HCT116 (cell line): Measurements from ENCODE around the gene BTBD9. TPM values are rescaled to one million over a fixed set of nuclear protein-coding genes. Genes with fewer than 3 reads are reported as not detected.

Source experiments
- ATAC-seq: fragments of 200-7000 bp; cut with Tn5 transposase; 2 replicates; pipeline ENCODE4 v1.9.1; 2020; ENCODE audit warnings: mild to moderate bottlenecking, moderate library complexity
- BruUV-seq: library from RNA; stranded (reverse); fragments of 400-500 nt; replicated peaks from 2 replicates; lab custom pipeline; 2021; lab: Mats Ljungman, UMichigan
- CTCF ChIA-PET: fragments of 300-600 bp; sonication (Branson Sonifier 250); formaldehyde crosslinking; loops from one replicate; lab custom pipeline; 2021; ENCODE audit warnings: antibody characterized with exemption; lab: Charles Lee
- POLR2A ChIA-PET: fragments of 300-600, 350-600 bp; sonication (Branson Sonifier 250); formaldehyde crosslinking; loops from one replicate; lab custom pipeline; 2021; ENCODE audit warnings: antibody characterized with exemption; lab: Charles Lee
- RAD21 ChIA-PET, 2 experiments: fragments of 300-600 bp; sonication (Branson Sonifier 250); formaldehyde crosslinking; loops; one replicate each; lab custom pipeline; 2023; ENCODE audit warnings: low total read pairs in 2 of 2; ENCODE audit not compliant: uncharacterized antibody in 2 of 2, unreplicated experiment in 2 of 2, low non-redundant PET in 1 of 2; lab: Charles Lee
- DNase-seq: peaks from one replicate; pipeline ENCODE4 v3.0.0-alpha.2; 2010; ENCODE audit warnings: low read depth, low spot score
- H2AFZ ChIP-seq: fragments of 200-600 bp; shearing (Covaris generic), sonication (generic); 2 replicates; pipeline ENCODE4 v1.6.1; 2017; ENCODE audit warnings: low read depth, mixed run types, mixed read lengths, antibody characterized with exemption, low read length; ENCODE audit not compliant: poor library complexity, severe bottlenecking
- H3K27ac ChIP-seq: 2 replicates; pipeline ENCODE4 v1.5.1; 2012; ENCODE audit warnings: low read depth, low read length
- H3K27me3 ChIP-seq: fragments of 200-600 bp; sonication (generic); 2 replicates; pipeline ENCODE4 v1.6.1; 2016; ENCODE audit warnings: mixed run types, low read length, mixed read lengths; ENCODE audit not compliant: insufficient read depth
- H3K36me3 ChIP-seq, 2 experiments: fragments of 200-500 bp in 1 of 2; fragments of 200-600 bp in 1 of 2; sonication (Bioruptor generic) in 1 of 2; sonication (generic) in 1 of 2; 2 replicates each; pipeline versions ENCODE4 v1.5.1 to v1.6.1; 2014 to 2016; ENCODE audit warnings: low read length in 2 of 2, inconsistent platforms in 1 of 2, mixed read lengths in 1 of 2, mixed run types in 1 of 2; ENCODE audit not compliant: insufficient read depth in 2 of 2, control insufficient read depth in 1 of 2
- H3K4me1 ChIP-seq, 2 experiments: fragments of 200-600 bp in 1 of 2; sonication (generic) in 1 of 2; 2 replicates each; pipeline versions ENCODE4 v1.5.1 to v1.6.1; 2012 to 2017; ENCODE audit warnings: low read length in 2 of 2, inconsistent platforms in 1 of 2, mild to moderate bottlenecking in 1 of 2, mixed read lengths in 1 of 2, mixed run types in 1 of 2, moderate library complexity in 1 of 2; ENCODE audit not compliant: insufficient read depth in 2 of 2, control insufficient read depth in 1 of 2
- H3K4me2 ChIP-seq: fragments of 200-600 bp; sonication (generic); 2 replicates; pipeline ENCODE4 v1.6.1; 2017; ENCODE audit warnings: mixed run types, low read length, mixed read lengths
- H3K4me3 ChIP-seq, 2 experiments: fragments of 200-600 bp in 1 of 2; sonication (generic) in 1 of 2; replicated peaks in 1 of 2; 2 replicates each; pipeline ENCODE4 v1.5.1; 2011 to 2016; ENCODE audit warnings: low read length in 2 of 2, control low read depth in 1 of 2, low read depth in 1 of 2, mild to moderate bottlenecking in 1 of 2, mixed read lengths in 1 of 2, mixed run types in 1 of 2
- H3K79me2 ChIP-seq: fragments of 200-600 bp; sonication (generic); 2 replicates; pipeline ENCODE4 v1.6.1; 2017; ENCODE audit warnings: mild to moderate bottlenecking, mixed run types, low read length, moderate library complexity, mixed read lengths; ENCODE audit not compliant: insufficient read depth
- H3K9ac ChIP-seq: fragments of 200-600 bp; sonication (generic); 2 replicates; pipeline ENCODE4 v1.6.1; 2016; ENCODE audit warnings: low read length, mixed read lengths
- H3K9me2 ChIP-seq: fragments of 200-600 bp; sonication (generic), shearing (Covaris generic); 2 replicates; pipeline ENCODE4 v1.6.1; 2017; ENCODE audit warnings: mixed run types, mild to moderate bottlenecking, moderate library complexity; ENCODE audit not compliant: insufficient read depth
- H3K9me3 ChIP-seq, 2 experiments: fragments of 200-500 bp in 1 of 2; fragments of 200-600 bp in 1 of 2; sonication (Bioruptor generic) in 1 of 2; sonication (generic) in 1 of 2; 2 replicates each; pipeline ENCODE4 v1.6.1; 2014 to 2017; ENCODE audit warnings: low read length in 2 of 2, mixed read lengths in 2 of 2, inconsistent platforms in 1 of 2, low read depth in 1 of 2, mild to moderate bottlenecking in 1 of 2, mixed run types in 1 of 2, moderate library complexity in 1 of 2; ENCODE audit not compliant: control insufficient read depth in 1 of 2, insufficient read depth in 1 of 2
- H4K20me1 ChIP-seq: fragments of 200-600 bp; sonication (generic), shearing (Covaris generic); 2 replicates; pipeline ENCODE4 v1.6.1; 2017; ENCODE audit warnings: mixed run types, mild to moderate bottlenecking, moderate library complexity; ENCODE audit not compliant: insufficient read depth
- EZH2 ChIP-seq: fragments of 200-600 bp; sonication (generic); IDR thresholded peaks from 2 replicates; pipeline ENCODE4 v1.6.1; 2017; ENCODE audit warnings: antibody characterized with exemption, mixed run types
- EZH2phosphoT487 ChIP-seq: fragments of 200-600 bp; IDR thresholded peaks from 2 replicates; pipeline ENCODE4 v1.6.1; 2018; ENCODE audit warnings: antibody characterized with exemption, borderline replicate concordance
- POLR2A ChIP-seq: IDR thresholded peaks from 2 replicates; pipeline ENCODE4 v1.7.0; 2011; ENCODE audit warnings: borderline replicate concordance; ENCODE audit not compliant: insufficient read depth, insufficient read length; ENCODE audit errors: extremely low read depth
- SP1 ChIP-seq: IDR thresholded peaks from 2 replicates; pipeline ENCODE4 v1.6.1; 2012; ENCODE audit warnings: low read depth
- SRF ChIP-seq: IDR thresholded peaks from 2 replicates; pipeline ENCODE4 v1.6.1; 2012; ENCODE audit warnings: low read depth
- intact Hi-C: fragments of 100-400 bp; cut with micrococcal nuclease; formaldehyde crosslinking; loops from 2 replicates; pipeline ENCODE4 v1.10.0; 2022
- total RNA-seq: library from RNA; stranded (reverse); gene quantifications from one replicate; pipeline ENCODE4 v1.2.1, GENCODE V29; 2021; ENCODE audit not compliant: unreplicated experiment

Gene BTBD9
- total RNA-seq, 1 experiment from 2014 or later = 10.9 TPM

DNA sequence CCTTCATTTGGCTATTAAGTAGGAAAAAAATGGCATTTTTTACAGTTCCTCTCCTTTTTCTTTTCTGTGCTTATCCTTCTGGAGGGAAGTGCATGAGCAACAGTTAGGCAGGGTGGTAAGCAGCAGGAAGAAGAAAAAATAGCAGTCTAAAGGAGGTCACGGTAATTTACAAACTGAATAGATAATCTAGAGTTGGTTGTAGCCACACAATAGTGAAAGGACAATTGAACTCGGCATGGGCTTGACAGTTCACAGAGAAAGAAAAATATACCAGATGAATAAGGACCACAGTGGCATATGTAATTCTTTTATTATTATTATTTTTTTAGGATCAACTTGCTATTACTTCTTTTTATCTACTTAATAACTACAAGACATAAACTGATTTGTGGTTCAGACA is 358.6 kb downstream of the BTBD9 start:
- no peak overlapping the region for H2AFZ ChIP-seq
- no peaks in the 10 kb centered on the region; the same call in 1 of the 2 replicates for H4K20me1 ChIP-seq
- CTCF ChIA-PET = no interaction called here
- DNase-seq = no peak
- H3K4me2 ChIP-seq = no peak overlapping the region
- H3K9ac ChIP-seq = no peak overlapping the region
- TF ChIP-seq SRF (no peak), EZH2phosphoT487 (no peak), POLR2A (no peak), EZH2 (no peak)
- TF ChIP-seq, all 23 proteins: peak for 0
- Histone ChIP-seq H3K9me2 (no peaks in the 10 kb centered on the region), H3K79me2 (no peaks in the 10 kb centered on the region), H3K36me3 (no peaks in the 10 kb centered on the region), H3K27me3 (peaks cover 5% of the 10 kb centered on the region; the same call in 1 of the 2 replicates), H3K27ac (no peak overlapping the region), H3K4me3 (no peak overlapping the region), H3K4me1 (peaks cover 11 to 31% of the 10 kb centered on the region in 2 experiments; a peak in 3 of 4 replicates), H3K9me3 (no peaks in the 10 kb centered on the region)
- POLR2A ChIA-PET = no interaction called here
- RAD21 ChIA-PET = no interaction called here
- ATAC-seq = no peak
- no TSS peak for BruUV-seq
- intact Hi-C loops = no loop called here

DNA sequence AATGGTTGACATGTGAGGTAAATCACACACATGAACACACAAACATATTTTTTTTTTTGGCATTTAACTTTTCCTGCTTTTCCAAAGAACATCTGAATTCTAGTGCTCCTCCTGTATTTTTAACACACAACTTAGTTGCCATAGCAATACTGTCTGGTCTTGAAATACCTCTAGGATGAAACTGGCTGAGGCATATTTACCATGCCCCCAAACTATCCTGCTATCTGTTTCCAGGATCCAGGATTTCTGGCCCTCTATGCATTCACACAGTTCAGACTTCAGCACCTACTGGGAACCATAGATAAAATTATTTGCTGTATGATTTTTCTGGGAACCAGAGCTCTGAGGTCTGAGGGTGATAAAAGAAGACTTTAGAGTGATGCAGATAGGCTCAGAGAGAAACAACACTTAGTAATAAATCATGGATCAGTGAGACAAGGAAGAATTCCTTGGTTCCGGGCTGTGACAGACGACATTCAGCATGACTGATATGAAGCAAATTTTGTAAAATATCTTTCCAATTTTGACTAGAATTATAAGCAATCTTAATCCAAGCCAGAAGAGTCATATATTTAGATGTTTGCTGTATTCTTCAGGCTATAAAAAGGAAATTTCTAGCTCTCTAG is 359.7 kb downstream of the BTBD9 start:
- intact Hi-C loops = no loop called here
- H3K27ac ChIP-seq = no peak overlapping the region
- H3K36me3 ChIP-seq = no peaks in the 10 kb centered on the region
- ATAC-seq (no peak), DNase-seq (no peak)
- no peaks in the 10 kb centered on the region; the same call in 1 of the 2 replicates for H4K20me1 ChIP-seq
- H3K9ac ChIP-seq = no peak overlapping the region
- peaks cover 11 to 29% of the 10 kb centered on the region in 2 experiments; a peak in 3 of 4 replicates for H3K4me1 ChIP-seq
- H3K4me3 ChIP-seq = no peak overlapping the region
- RAD21 ChIA-PET = interaction anchor here in 1 of 2 experiments (0.9 kb wide), 1 partner anchor 23 kb away, joined by 3 read pairs; no protein-coding TSS in a partner anchor
- peaks cover 5% of the 10 kb centered on the region; the same call in 1 of the 2 replicates for H3K27me3 ChIP-seq
- TF ChIP-seq SRF (no peak), SP1 (no peak)
- TF ChIP-seq, all 23 proteins: peak for 0
- BruUV-seq = no TSS peak
- Histone ChIP-seq H3K79me2 (no peaks in the 10 kb centered on the region), H3K9me2 (no peaks in the 10 kb centered on the region), H3K4me2 (no peak overlapping the region), H3K9me3 (no peaks in the 10 kb centered on the region), H2AFZ (no peak overlapping the region)
- POLR2A ChIA-PET = no interaction called here
- CTCF ChIA-PET = no interaction called here
